ENCODE data around the gene TAF1A. TPM values are rescaled to one million over a fixed set of nuclear protein-coding genes. Genes with fewer than 3 reads are reported as not detected.

Gene TAF1A
- total and polyA plus RNA-seq, 2 of the 8 experiments (the other 6 are each of a cell fraction or from before 2014, with no cell fraction given), result 3.3 to 16.7 TPM

DNA sequence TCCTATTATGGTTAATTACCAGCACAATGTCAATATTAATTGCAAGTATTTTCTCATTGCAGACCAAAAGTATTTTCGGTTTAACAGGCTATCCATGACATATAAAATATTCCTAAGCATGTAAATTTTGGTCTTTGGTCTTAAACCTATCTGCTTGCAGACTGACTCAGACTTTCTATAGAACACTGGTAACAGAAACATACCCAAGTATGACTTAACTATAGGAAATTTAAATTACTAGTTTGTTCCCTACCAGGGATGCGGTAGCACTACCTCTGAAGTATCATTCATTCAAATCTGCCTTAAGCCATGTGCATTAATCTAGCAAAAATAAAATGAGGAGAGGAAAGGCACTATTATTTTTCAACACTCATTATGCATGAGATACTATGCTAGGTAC, 2.9 kb downstream of the TAF1A start (continued):
- no peak for TF ChIP-seq RNF2 (IDR thresholded peaks at IDR 0.05; ENCODE audit: borderline replicate concordance, low read depth, low read length, missing control alignments, poor library complexity, severe bottlenecking)
